Right renal cortex interstitium (tissue), 3 donors: ENCODE results near the gene IQGAP1. TPM values are rescaled to one million over a fixed set of nuclear protein-coding genes. Genes with fewer than 3 reads are reported as not detected.
"Not testable (repeated sequence)": the region's sequence is repeated elsewhere in the genome, so short reads cannot be mapped to it uniquely, and the experiment has no call there.

Experiments used
- DNase-seq, 3 donors: peaks; one replicate each; pipeline ENCODE4 v3.0.0-alpha.2; 2013; ENCODE audit warnings: low read depth in 3 of 3, low spot score in 2 of 3
- polyA plus RNA-seq, 3 donors: library from polyadenylated mRNA; unstranded; fragments of 120-200 nt; gene quantifications; one replicate each; pipeline ENCODE4 v1.2.1, GENCODE V29; 2013; ENCODE audit not compliant: insufficient read length in 3 of 3

IQGAP1 gene
- polyA plus RNA-seq, 3 donors: 179 to 208 (median 195) TPM

GRCh38 chr15:90407336-90407735 is 19.3 kb downstream of the IQGAP1 start:
- DNase-seq: no peak

- no peak for DNase-seq
These were observed 19.9 kb downstream of the IQGAP1 start for GRCh38 chr15:90407871-90408317.

GRCh38 chr15:90408657-90409056 is 20.6 kb downstream of the IQGAP1 start:
- no peak for DNase-seq

GRCh38 chr15:90409587-90409986 is 21.5 kb downstream of the IQGAP1 start:
- not testable (repeated sequence) for DNase-seq

- DNase-seq: not testable (repeated sequence)
These were observed 22.3 kb downstream of the IQGAP1 start for GRCh38 chr15:90410316-90410715.

- no peak for DNase-seq
These were observed 23.1 kb downstream of the IQGAP1 start for GRCh38 chr15:90411176-90411575.

GRCh38 chr15:90412356-90413194 is 24.5 kb downstream of the IQGAP1 start:
- DNase-seq: no peak

GRCh38 chr15:90413411-90414379 is 25.7 kb downstream of the IQGAP1 start:
- no peak for DNase-seq

- no peak for DNase-seq
These were observed 26.5 kb downstream of the IQGAP1 start for GRCh38 chr15:90414408-90415028.

GRCh38 chr15:90416052-90416451 is 28.0 kb downstream of the IQGAP1 start:
- not testable (repeated sequence) for DNase-seq

GRCh38 chr15:90418627-90419026 is 30.6 kb downstream of the IQGAP1 start:
- DNase-seq: no peak

GRCh38 chr15:90419206-90419605 is 31.2 kb downstream of the IQGAP1 start:
- no peak for DNase-seq

- no peak for DNase-seq
These were observed 31.8 kb downstream of the IQGAP1 start for GRCh38 chr15:90419738-90420406.

GRCh38 chr15:90420451-90420850 is 32.4 kb downstream of the IQGAP1 start:
- no peak for DNase-seq

- no peak for DNase-seq
These were observed 33.5 kb downstream of the IQGAP1 start for GRCh38 chr15:90421527-90421926.

GRCh38 chr15:90422043-90422442 is 34.0 kb downstream of the IQGAP1 start:
- no peak for DNase-seq

GRCh38 chr15:90422936-90423335 is 34.9 kb downstream of the IQGAP1 start:
- DNase-seq: no peak

GRCh38 chr15:90423801-90424319 is 35.8 kb downstream of the IQGAP1 start:
- no peak for DNase-seq

GRCh38 chr15:90425726-90426346 is 37.8 kb downstream of the IQGAP1 start:
- no peak for DNase-seq

- DNase-seq: no peak
These were observed 39.1 kb downstream of the IQGAP1 start for GRCh38 chr15:90427185-90427584.
